Measurements from ENCODE around the gene FAM241B.

DNA sequence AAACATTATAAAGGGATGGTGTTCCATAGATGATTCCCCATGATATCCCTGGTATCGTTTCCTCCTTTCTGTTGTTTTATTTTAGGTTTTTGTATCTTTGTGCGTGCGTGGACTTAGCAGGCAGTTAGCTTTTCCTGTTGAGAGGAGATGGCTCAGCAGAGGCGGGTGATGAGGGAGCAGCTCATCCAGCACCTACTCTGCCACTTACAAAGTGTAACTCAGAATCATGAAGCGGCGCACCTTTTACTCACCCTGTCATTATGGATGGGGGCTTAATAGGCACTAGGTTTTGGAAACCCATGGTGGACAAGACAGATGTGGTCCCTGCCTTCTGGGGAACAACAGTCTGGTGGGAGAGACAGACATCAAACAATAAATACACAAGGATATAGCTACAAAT, 17.1 kb downstream of the FAM241B start:
- TF ChIP-seq EZH2 (IDR thresholded peaks at IDR 0.05): no peak
- no peak for TF ChIP-seq POLR2AphosphoS5 (IDR thresholded peaks at IDR 0.05; ENCODE audit: borderline replicate concordance, low read depth, low read length)

Data from SK-N-MC (cell line).